GM18861 (cell line): Measurements from ENCODE around the gene IPO4.

Source experiments
- ATAC-seq: cut with Tn5 transposase; IDR thresholded peaks from one replicate; pipeline ENCODE4 v1.9.1; 2021; ENCODE audit not compliant: unreplicated experiment

The IPO4 gene

GRCh38 chr14:24177041-24177825, 11.4 kb downstream of the IPO4 start:
- ATAC-seq: no peak

DNA sequence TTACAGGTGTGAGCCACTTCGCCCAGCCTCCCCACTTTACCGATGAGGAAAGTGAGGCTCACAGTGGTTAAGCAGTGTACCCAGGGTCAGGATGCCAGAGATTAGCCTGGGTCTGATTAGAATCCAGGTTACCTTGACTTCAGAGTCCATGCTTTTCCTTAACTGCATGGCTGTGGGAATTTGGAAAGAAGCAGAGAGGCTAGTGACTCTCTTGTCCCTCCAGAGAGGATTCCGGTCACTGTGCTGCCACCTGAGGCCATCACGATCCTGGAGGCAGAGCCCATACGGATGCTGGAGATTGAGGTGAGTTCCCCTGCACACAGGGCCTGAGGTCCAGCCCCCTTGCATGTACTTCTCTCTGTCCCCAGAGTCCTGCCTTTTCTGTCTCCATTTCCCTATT, 12.0 kb downstream of the IPO4 start:
- ATAC-seq: no peak

DNA sequence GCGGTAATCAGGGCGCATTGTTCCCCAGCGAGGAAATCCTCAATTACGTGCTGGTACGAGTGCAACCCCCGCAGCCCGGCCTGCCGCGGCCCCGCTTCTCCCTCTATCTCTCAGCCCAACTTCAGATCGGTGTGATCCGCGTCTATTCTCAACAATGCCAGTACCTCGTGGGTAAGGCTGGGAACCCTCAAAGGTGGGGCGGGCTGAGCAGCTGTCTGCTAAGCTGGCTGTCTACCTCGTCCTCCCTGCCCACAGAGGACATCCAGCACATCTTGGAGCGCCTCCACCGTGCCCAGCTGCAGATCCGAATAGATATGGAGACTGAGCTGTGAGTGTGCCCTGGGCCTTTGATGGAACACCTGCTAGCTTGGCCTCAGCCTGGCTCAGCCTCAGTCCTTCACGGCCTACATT, 15.7 kb downstream of the IPO4 start:
- no peak for ATAC-seq

DNA sequence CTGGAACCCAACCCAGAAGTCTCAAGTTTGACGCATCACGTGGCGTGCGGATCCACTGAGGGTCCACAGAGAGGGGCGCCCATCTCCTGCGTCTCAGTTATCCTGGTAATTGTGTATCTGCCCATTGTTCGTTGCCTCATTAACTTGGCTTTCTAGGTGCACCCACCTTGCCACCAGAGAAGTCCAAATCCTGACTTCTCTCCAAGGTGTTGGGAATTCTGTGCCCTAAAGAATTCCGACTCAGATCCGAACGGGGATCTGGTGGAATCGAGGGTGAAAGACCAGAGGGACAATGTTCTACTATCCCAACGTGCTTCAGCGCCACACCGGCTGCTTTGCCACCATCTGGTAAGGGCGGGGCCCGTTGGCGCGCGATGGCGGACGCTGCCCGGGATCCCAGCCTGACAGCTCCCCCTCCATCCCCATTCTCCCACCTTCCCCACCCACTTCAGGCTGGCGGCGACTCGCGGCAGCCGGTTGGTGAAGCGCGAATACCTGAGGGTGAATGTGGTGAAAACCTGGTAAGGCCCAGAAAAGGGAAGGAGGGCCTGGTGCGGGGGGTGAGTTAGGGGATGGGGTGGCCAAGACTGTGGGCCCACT, 16.3 kb downstream of the IPO4 start:
- no peak for ATAC-seq

GRCh38 chr14:24171422-24172260, 17.0 kb downstream of the IPO4 start, which contains the start of gene REC8:
TSS of gene REC8 (plus strand) at chr14:24172080. CDS start at chr14:24172553, 473 bp downstream.
- peak; percentile 74 for ATAC-seq

DNA sequence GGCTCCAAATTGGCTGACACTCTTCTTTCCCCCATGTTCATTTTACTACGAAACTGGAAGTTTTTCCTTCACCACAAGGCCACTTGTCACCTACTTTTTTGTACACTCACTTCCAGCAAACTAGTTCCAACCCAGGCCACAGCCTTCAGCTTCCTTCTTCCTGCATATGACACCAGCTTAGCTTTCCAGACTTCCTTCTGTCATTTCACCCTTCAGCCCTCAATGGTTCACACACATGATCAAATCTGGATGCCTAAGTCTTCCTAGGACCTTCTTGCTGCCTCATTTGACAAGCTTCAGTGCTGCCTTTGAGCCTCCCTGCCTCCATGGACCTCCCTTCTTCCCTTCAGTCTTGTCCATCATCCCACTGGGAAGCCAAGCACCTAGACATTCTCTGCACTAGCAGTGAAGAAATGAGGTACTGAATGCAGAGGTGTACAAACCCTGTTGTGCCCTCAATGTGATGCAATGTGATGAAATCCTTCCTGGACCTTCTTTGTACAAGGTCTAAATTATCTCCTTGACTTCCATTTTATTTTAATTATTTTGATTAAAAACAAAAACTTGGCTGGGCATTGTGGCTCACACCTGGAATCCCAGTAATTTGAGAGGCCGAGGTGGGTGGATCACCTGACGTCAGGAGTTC, 21.0 kb downstream of the IPO4 start:
- no peak for ATAC-seq

GRCh38 chr14:24165785-24166184, 22.8 kb downstream of the IPO4 start:
- no peak for ATAC-seq

DNA sequence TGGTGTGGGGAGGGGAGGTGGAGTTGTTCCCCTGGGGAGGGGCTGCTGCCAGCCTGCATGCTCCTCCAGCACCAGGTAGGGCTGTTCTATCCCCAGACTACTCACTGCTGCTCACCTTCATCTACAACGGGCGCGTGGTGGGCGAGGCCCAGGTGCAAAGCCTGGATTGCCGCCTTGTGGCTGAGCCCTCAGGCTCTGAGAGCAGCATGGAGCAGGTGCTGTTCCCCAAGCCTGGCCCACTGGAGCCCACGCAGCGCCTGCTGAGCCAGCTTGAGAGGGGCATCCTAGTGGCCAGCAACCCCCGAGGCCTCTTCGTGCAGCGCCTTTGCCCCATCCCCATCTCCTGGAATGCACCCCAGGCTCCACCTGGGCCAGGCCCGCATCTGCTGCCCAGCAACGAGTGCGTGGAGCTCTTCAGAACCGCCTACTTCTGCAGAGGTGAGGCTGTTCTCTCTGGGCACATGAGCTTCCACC, 24.1 kb downstream of the IPO4 start:
- no peak for ATAC-seq

DNA sequence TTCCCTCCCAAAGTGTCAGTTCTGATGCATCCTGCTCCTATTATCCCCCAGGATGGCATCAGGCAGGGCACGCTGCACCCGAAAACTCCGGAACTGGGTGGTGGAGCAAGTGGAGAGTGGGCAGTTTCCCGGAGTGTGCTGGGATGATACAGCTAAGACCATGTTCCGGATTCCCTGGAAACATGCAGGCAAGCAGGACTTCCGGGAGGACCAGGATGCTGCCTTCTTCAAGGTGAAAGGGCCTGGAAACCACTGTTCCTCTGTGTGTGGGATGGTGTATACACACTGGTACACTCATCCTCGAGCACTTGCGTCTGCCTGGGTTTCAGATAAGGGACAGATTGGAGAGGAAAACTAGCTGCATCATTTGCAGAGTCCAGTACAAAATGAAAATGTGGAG, 26.5 kb downstream of the IPO4 start:
- no peak for ATAC-seq

GRCh38 chr14:24160850-24161804, 27.5 kb downstream of the IPO4 start, which contains the start of gene IRF9:
TSS of gene IRF9 (plus strand) at chr14:24161265. CDS start at chr14:24162145, 880 bp downstream.
- peak; percentile 72 for ATAC-seq

- no peak for ATAC-seq
These were observed 28.1 kb downstream of the IPO4 start for GRCh38 chr14:24160499-24160849.

- ATAC-seq: no peak
These were observed 28.7 kb downstream of the IPO4 start for GRCh38 chr14:24159777-24160498.

DNA sequence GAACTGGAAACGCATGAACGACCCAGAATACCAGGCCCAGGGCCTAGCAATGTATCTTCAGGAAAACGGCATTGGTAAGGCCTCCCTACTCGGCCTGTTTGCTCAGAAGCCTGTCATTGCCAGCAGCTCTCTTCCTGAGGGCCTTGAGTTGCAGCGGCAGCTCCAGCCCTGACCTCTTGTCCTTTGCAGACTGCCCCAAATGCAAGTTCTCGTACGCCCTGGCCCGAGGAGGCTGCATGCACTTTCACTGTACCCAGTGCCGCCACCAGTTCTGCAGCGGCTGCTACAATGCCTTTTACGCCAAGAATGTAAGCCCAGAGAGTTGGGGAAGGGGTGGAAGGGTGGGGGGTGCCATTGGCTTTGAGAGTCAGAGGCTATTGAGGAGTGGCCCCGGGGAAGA, 31.3 kb downstream of the IPO4 start:
- no peak for ATAC-seq

GRCh38 chr14:24156840-24157239, 31.8 kb downstream of the IPO4 start:
- ATAC-seq: no peak

DNA sequence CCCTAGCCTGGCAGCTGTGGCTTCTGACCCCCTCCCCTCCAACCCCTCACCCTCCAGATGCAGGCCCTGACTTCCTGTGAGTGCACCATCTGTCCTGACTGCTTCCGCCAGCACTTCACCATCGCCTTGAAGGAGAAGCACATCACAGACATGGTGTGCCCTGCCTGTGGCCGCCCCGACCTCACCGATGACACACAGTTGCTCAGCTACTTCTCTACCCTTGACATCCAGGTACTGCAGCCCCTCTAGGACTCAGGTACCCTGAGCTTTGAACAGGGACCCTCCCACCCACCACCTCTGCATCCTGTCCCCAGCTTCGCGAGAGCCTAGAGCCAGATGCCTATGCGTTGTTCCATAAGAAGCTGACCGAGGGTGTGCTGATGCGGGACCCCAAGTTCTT, 33.5 kb downstream of the IPO4 start:
- no peak for ATAC-seq

GRCh38 chr14:24151404-24152080, 37.1 kb downstream of the IPO4 start:
- no peak for ATAC-seq

- no peak for ATAC-seq
These were observed 37.6 kb downstream of the IPO4 start for GRCh38 chr14:24150993-24151392.

GRCh38 chr14:24150567-24150966, 38.0 kb downstream of the IPO4 start:
- no peak for ATAC-seq

- ATAC-seq: no peak
These were observed 38.6 kb downstream of the IPO4 start for GRCh38 chr14:24150061-24150460.
